Left cardiac atrium (tissue), 4 donors: ENCODE data around the gene DOCK1. TPM values are rescaled to one million over a fixed set of nuclear protein-coding genes. Genes with fewer than 3 reads are reported as not detected.
"Not testable (repeated sequence)": the region's sequence is repeated elsewhere in the genome, so short reads cannot be mapped to it uniquely, and the experiment has no call there.

ENCODE experiments used
- ATAC-seq, 2 donors: fragments of 200-7000 bp; cut with Tn5 transposase; one replicate each; pipeline ENCODE4 v1.9.1; 2020; ENCODE audit warnings: mild to moderate bottlenecking in 2 of 2, moderate library complexity in 2 of 2
- DNase-seq: peaks from one replicate; pipeline ENCODE4 v3.0.0-alpha.2; 2020
- intact Hi-C, 2 donors: fragments of 100-400 bp; cut with DNase I; formaldehyde crosslinking; loops; one replicate each; pipeline versions ENCODE4 v1.14.1 to v1.15.1; 2022 to 2023
- long read RNA-seq: library from polyadenylated mRNA; unstranded; transcript quantifications from one replicate; pipeline ENCODE4 v2.0.0, GENCODE V29; 2021
- total RNA-seq, 2 donors: library from RNA; stranded (reverse); fragmentation: NEBNext Ultra II Directional; extraction: Animal tissue kit (Norgen Biotek cat#: 25700); gene quantifications; one replicate each; pipeline ENCODE4 v1.2.1, GENCODE V29; 2021
- donor health status: DM: no; HTN: yes; CAD: no.
- donor health status: DM: no; HTN: yes; CAD: no; lungs with severe emphysema.
- donor health status: DM: yes; HTN: yes; CAD: no.
- donor health status: Dilated cardiomyopathy.

The DOCK1 gene
- 10 to 100 TPM; 19.5 to 27.3 TPM for total RNA-seq
- long read RNA-seq, full-length matches to known transcripts: 1 of 7 reads
- long read RNA-seq, partial matches to known transcripts: 4 of 7 reads
- long read RNA-seq, other reads (novel, unspliced or antisense): 2 of 7 reads

DNA sequence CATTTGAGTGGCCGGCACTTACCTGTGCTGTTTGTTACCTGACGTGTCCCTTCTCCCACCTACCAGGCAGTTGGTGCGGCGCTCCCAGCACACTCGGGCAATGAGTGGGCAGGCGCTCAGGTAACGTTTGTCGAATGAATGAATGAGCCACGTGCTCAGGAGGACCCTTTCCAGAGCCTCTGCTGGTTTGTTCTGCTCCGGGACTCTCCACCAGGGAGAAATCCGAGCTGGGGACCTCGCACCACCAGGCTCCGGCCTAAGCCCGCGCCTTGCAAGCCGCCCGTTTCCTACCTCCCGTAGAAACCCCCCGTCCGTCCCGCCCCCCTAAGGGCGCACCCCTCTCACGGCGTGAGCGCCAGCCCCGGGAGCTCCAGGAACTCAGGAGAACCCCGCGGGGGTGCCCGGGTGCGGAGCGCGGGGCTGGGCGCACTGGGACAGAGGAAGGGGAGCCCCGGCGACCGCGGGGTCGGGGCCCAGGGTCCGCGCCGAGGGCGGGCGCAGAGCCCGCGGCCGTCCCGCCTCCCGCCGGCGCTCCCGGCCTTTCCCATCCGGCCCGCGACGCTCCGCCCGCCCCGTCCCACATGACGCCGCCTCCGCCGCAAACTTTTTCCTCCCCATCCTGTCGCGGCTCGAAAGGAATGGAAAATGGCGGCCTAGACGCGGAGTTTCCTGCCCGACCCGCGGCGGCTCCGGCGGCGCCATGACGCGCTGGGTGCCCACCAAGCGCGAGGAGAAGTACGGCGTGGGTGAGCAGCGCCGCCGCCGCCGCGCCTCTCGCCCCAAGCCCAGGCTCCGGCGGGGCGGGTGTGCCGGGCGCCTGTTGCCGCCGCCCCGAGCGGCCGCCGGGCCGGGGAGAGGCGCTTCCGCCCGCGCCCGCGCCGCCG lies at the start of gene DOCK1:
Gene DOCK1 (plus strand): TSS at position 611 of the 884 bp plus-strand sequence. CDS start 90 bp downstream, at position 701.
- peak; percentile 82 for DNase-seq
- intact Hi-C loops: no loop called here
- ATAC-seq: peak; percentile 88 to 92

DNA sequence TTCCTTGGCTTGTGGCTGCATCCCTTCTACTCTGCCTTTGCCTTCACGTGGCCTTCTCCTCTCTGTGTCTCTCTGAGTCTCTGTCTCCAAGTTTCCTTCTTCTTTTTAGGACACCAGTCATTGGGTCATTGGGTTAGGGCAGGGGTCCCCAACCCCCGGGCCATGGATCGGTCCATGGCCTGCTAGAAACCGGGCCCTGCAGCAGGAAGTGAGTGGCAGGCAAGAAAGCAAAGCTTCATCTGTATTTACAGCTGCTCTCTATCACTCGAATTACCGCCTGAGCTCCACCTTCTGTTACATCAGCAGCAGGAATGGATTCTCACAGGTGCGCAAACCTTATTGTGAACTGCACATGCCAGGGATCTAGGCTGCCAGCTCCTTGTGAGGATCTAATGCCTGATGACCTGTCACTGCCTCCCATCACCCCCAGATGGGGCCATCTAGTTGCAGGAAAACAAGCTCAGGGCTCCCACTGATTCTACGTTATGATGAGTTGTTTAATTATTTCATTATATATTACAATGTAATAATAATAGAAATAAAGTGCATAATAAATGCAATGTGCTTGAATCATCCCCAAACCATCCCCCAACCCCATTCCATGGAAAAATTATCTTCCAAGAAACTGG lies 47.9 kb upstream of the DOCK1 start:
- ATAC-seq (no peak), DNase-seq (no peak)
- intact Hi-C loops: no loop called here

DNA sequence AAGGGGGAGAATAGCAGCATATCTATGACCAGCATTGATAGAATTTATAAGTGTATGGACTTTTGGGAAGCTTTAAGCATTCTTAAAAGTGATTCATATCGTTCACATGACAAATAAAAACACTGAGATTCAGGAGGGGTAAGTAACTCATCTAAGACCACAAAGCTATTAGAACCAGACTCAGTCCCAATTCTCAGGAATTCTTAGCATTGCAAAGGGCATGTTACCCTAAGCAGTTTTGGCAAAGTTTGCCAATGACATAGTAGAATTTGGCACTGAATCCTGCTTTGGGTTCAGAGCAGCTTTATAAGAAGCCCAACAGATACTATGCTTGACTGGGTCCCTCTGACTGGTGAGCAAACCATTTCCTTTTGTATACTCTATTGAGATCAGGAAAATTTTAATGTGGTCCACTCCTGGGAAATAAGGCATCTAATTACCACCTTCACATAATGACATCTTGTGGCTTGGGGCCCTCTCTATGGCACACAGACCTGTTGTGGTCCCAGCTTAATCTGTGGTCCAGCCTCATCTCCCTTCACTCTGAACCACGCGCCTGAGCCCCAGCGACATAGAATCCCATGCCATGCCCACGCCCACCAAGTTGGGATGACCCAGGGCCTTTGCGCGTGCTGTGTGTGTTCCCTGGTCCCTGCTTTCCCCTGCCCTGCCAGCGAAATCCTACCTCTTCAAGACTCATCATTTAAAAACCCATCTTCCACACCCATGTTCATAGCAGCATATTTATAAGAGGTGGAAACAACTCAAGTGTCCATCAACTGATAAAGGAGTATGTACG lies 37.5 kb upstream of the DOCK1 start:
- no peak for ATAC-seq
- intact Hi-C loops: no loop called here
- no peak for DNase-seq

DNA sequence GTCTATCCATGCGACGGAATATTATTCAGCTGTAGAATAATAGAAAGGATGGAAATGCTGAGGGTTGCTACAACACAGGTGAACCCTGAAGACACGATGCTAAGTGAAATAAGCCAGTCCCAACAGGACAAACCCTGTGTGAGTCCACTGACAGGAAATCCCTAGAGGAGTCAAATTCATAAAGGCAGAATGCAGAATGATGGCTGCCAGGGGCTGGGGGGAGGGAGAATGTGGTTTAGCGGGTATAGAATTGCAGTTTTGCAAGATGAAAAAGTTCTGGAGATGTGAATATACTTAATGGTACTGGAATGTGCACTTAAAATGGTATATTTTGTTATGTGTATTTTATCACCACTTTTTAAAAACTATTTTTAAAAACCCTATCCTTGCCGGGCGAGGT lies 36.9 kb upstream of the DOCK1 start:
- intact Hi-C loops: no loop called here
- DNase-seq (no peak), ATAC-seq (no peak)

DNA sequence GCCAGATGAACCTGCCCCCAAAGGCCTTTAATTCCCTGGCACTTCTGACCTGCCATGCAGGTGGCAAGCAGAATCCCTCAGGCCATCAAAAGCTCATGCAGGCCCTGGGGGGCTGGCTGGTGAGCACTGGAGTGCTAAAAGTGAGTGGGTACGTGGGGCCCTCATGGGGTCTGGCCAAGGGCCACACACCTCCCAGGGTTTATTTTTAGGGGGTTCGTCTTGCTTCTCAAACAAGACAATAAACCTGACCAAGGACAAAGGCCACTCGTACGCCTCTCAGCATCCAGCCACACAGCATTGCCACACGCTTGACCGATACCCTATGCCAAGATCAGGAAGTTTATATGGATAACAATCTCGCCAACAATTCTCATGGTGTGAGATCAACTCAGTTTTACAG lies 33.1 kb upstream of the DOCK1 start:
- DNase-seq (no peak), ATAC-seq (no peak)
- intact Hi-C loops: no loop called here

DNA sequence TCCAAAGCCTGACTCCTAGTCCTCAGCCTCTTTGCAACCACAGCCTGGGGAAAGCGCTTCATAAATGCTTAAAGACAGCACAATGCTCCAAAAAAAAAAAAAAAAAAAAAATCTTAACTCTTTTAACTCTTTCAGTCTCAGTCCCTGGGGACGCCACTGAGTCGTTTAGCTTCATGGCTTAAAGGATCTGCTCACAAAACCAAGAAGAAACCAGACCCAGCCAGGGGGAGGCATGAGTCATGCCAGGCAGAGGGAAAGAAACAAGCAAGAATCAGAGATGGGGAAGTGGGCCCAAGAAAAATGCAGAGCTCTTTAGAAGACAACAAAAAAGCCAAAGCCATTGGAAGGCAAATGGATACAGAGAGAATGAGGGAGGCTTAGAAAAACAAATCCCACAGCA lies 32.5 kb upstream of the DOCK1 start:
- intact Hi-C loops: no loop called here
- no peak for DNase-seq
- no peak for ATAC-seq

DNA sequence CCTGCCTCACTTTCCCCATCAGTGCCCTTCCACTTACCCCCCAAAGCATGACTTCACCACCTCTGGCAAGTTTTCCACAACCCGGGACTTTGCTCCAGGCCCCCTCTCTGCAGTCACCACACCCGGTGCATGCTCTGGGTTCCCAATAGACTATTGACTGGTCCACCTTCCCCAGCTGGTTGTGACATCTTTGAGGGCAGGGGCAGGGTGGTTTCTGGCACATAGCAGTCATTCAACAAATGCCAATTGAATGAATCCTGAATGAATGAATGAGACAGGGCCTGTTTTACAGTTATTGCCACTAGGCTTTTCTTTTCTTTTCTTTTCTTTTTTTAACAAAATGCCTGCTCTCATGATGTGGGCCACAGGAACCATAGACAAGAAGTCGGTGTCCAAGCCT lies 28.8 kb upstream of the DOCK1 start:
- intact Hi-C loops: no loop called here
- ATAC-seq (no peak), DNase-seq (no peak)

DNA sequence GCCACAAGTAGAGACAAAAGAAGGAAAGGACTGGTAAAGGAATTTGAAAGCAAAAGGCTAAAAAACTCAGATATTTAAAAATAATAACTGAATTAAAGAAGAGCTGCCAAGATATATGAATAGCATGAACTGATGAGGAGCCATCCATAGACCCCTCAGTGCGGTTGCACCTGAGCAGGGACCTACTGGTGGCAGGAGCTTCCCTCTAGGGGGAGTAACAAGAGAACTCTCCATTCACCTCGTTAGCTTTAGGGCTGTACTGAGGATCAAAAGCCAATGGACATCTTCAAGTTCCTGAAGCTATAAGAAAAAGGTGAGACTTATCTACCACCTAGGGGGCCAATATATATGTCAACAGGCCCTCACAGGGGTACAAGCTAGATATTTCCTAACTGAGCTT lies 27.8 kb upstream of the DOCK1 start:
- ATAC-seq: no peak
- DNase-seq: no peak

DNA sequence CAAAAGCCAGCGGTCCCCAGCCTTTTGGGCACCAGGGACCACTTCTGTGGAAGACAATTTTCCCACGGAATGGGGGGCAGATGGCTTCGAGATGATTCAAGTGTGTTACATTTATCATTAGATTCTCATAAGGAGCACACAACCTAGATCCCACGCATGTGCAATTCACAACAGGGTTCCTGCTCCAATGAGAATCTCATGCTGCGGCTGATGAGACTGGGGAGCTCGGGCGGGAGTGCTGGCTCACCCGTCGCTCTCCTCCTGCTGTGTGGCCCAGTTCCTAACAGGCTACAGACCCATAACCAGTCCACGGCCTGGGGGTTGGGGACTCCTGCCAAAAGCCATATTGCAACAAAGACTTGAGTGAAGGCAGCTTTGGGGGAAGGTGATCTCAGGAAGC lies 26.6 kb upstream of the DOCK1 start:
- intact Hi-C loops: no loop called here
- DNase-seq (no peak), ATAC-seq (no peak)

More for the DNA sequence above, 27.8 kb upstream of the DOCK1 start:
- intact Hi-C loops: no loop called here

DNA sequence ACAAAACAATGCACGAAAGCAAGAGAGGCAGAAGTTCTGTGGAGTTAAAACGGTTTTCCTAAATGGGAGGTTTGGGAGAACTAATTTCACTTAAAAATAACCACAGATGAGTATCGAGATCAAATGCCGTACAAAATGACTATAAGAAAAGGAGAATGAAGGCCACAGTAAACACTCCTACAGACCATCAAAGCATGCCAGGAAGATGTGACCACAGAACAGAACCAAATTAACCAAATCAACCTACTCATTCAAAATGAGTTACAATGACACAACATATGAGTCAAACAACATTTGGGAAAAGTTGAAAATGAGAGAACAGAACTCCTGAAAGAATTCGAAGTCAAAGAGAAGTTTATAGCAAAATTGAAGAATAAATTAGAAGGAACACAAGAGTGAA lies 24.3 kb upstream of the DOCK1 start:
- intact Hi-C loops: no loop called here
- ATAC-seq: no peak
- DNase-seq: no peak

DNA sequence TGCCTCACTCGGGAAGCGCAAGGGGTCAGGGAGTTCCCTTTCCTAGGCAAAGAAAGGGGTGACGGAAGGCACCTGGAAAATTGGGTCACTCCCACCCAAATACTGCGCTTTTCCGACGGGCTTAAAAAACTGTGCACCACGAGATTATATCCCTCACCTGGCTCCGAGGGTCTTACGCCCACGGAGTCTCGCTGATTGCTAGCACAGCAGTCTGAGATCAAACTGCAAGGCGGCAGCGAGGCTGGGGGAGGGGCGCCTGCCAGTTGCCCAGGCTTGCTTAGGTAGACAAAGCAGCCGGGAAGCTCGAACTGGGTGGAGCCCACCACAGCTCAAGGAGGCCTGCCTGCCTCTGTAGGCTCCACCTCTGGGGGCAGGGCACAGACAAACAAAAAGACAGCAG lies 23.2 kb upstream of the DOCK1 start:
- DNase-seq, ATAC-seq, intact Hi-C loops: not testable (repeated sequence)

DNA sequence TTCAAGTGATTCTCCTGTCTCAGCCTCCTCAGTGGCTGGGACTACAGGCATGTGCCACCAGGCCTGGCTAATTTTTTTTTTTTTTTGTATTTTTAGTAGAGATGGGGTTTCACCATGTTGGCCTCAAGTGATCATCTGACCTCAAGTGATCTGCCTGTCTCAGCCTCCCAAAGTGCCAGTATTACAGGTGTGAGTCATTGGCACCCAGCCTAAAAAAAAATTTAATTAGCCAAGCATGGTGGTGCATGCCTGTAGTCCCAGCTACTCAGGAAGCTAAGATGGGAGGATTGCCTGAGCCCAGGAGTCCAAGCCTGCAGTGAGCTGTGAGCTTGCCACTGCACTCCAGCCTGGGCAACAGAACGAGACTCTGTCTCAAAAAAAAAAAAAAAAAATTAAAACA lies 16.8 kb upstream of the DOCK1 start:
- ATAC-seq, DNase-seq, intact Hi-C loops: not testable (repeated sequence)

DNA sequence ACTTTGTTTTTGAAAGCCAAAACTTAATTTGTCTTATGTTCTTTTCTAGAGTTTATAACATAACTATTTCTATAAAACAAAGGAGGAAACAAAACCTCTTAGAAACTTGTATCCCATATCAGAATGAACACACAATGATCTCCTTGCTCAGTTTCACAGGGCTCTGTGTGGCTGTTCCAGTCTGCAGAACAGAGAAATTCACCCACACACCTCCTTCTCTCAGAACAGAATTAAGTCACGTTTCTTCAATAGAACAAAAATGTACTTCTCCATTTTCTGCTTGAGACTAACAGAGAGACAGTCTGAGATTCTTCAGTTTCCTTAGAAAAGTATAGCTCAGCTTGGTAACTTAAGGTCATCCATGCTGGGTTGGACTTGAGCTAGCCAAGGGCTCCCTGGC lies 15.8 kb upstream of the DOCK1 start:
- intact Hi-C loops: no loop called here
- no peak for ATAC-seq

DNA sequence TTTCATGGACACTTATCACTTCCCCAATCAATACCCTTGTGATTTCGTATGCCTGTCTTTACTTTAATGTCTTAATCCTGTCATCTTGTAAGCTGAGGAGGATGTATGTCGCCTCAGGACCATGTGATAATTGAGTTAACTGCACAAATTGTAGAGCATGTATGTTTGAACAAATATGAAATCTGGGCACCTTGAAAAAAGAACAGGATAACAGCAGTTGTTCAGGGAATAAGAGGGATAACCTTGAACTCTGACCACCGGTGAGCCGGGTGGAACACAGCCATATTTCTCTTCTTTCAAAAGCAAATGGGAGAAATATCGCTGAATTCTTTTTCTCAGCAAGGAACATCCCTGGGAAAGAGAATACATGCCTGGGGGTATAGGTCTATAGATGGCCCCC lies 14.4 kb upstream of the DOCK1 start:
- DNase-seq, intact Hi-C loops, ATAC-seq: not testable (repeated sequence)

More for the DNA sequence above, 15.8 kb upstream of the DOCK1 start:
- DNase-seq: no peak

DNA sequence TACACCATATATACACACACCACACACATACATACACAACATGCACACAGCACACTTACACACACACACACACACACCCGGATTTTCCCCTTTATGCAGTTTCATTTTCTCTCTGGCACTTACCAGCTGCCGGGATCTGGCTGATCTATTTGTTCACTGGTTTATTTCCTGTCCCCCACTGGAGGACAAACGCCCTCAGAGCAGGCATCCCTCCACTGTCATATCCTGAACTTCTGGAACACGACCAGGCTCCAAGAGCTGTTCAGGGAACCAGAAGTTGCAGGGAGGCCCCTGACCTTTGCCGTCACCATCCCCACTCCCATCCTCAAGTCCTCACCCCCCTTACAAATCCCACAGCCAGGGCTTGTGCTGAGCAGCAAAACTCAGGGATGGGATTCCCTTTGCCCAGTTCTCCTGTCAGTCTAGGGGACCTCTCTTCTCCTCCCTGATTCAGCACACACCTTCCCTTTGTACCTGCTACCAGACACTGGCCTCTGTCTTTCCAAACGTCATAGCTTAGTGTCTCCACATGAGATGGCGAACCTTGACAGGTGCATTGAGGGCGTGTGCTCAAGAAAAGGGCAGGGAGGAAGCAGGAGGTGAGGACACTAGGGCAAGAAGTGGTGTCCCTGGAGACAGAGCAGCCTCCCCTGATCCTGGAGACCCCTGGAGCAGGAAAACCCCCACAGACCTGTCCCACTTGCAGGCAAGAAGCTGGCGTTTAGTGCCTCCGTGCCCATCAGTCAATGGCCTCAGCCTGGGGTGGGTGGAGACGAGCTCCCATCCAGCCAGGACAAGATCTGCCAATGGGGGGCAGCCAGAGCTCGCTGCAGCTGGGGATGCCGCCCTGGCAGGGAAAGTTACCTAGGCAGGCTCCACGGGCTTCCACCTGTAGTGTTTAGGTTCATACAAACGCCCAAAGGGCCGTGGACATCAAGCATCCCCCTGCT lies 12.7 kb upstream of the DOCK1 start:
- no peak for ATAC-seq
- DNase-seq: no peak
- intact Hi-C loops: no loop called here

DNA sequence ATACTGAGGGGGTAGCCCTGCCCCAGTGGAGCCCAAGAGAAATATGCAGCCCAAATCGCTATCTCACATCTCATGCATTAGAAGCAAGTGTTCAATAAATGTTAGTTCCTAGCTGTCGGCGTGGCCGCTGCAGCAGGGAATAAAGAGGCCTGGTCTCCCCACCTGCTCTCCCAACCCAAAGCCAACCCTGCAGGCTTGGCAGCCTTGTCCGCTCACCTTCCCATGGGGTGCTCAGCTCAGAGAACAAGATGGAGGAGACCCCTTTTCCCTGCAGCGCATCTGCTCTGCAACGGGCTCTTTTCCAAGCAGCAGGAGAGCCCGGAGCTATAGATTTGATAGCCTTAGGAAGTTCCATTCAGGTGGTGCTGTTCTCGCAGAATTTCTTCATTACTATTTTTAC lies 12.0 kb upstream of the DOCK1 start:
- DNase-seq: no peak
- intact Hi-C loops: no loop called here
- no peak for ATAC-seq

DNA sequence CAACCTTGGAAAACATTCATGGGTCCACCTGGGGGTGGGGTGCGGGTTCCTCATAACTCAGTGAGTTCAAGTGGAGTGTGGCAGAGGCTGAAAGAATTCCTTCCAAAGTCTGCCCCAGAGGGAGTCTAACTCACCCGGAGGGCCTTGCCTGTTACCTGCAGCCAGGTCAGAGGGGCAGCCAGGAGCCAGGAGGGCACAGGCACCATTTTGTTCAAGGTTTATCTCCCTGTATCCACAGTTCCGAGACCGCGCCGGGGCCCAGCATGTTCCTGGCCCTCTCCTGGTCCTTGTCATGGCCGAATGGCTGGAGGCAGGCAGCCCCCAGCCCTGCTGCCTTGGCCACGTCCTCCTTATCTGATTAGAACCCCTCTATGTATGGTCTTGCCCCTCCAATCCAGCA lies 11.4 kb upstream of the DOCK1 start:
- intact Hi-C loops: no loop called here
- DNase-seq: no peak
- ATAC-seq: no peak

DNA sequence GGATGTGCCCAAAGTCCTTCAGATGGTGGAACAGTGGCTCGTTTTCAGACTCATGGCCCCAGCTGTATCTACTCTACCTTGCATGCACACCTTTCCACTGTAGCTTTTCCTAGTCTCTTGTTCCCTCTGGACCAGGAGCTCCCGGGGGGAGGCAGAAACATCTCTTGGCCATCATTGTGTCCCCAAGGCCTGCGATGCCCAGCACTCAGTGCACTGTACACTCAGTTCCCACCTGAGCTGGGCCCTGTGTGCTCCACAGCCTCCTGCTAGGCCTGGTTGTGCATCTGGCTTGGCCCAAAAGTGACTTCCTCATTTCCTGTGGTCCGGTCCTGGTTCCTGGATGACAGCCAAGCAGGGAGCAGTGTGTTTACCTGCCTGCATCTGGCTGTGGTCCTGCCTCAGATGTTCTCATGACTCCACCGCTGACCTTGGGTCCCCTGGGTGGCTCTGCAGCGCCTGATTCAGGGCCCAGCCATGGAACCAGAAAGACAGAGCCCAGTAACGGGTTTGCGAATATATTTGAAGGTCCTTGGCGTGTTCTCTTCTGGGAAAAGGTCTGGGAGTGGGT lies 9.9 kb upstream of the DOCK1 start:
- no peak for ATAC-seq
- intact Hi-C loops: no loop called here
- DNase-seq: no peak
